ENCODE data around the gene ZNF780A. TPM values are rescaled to one million over a fixed set of nuclear protein-coding genes. Genes with fewer than 3 reads are reported as not detected.
"Not testable (repeated sequence)": the region's sequence is repeated elsewhere in the genome, so short reads cannot be mapped to it uniquely, and the experiment has no call there.

The ZNF780A gene
- total RNA-seq, 4 donors from 2014 or later, result 12.3 to 15.6 (median 13.0) TPM

DNA sequence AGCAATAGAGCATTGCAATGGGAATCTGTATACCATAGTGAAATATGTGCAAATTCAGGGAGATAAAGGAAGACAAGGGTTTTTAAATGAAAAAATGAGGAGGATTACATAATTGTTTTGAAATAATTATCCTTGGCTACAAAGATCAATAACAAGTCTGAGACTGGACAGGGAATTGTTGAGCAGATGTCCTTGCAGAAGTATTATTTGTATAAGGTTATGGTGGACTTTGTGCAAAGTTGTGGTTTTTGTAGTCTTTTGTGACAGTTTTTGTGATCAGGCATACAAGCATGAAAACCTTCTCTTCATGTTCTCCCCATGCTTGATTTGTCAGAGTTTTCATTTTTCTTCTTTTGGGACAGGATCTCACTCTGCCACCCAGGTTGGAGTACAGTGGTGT, 25.3 kb upstream of the ZNF780A start:
- Histone ChIP-seq H3K27ac (no peak overlapping the region), H3K4me1 (no peaks in the 10 kb centered on the region), H3K9me3 (no peaks in the 10 kb centered on the region), H3K36me3 (no peaks in the 10 kb centered on the region), H3K27me3 (no peaks in the 10 kb centered on the region), H3K4me3 (no peak overlapping the region)
- no peak for TF ChIP-seq POLR2A (IDR thresholded peaks at IDR 0.05)
- TF ChIP-seq, protein P1, sequence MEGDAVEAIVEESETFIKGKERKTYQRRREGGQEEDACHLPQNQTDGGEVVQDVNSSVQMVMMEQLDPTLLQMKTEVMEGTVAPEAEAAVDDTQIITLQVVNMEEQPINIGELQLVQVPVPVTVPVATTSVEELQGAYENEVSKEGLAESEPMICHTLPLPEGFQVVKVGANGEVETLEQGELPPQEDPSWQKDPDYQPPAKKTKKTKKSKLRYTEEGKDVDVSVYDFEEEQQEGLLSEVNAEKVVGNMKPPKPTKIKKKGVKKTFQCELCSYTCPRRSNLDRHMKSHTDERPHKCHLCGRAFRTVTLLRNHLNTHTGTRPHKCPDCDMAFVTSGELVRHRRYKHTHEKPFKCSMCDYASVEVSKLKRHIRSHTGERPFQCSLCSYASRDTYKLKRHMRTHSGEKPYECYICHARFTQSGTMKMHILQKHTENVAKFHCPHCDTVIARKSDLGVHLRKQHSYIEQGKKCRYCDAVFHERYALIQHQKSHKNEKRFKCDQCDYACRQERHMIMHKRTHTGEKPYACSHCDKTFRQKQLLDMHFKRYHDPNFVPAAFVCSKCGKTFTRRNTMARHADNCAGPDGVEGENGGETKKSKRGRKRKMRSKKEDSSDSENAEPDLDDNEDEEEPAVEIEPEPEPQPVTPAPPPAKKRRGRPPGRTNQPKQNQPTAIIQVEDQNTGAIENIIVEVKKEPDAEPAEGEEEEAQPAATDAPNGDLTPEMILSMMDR (IDR thresholded peaks at IDR 0.05), result no peak
- intact Hi-C loops (cut with DNase I), result no loop called here
- DNase-seq, result no peak

DNA sequence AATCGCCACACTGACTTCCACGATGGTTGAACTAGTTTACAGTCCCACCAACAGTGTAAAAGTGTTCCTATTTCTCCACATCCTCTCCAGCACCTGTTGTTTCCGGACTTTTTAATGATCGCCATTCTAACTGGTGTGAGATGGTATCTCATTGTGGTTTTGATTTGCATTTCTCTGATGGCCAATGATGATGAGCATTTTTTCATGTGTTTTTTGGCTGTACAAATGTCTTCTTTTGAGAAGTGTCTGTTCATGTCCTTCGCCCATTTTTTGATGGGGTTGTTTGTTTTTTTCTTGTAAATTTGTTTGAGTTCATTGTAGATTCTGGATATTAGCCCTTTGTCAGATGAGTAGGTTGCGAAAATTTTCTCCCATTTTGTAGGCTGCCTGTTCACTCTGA, 23.4 kb upstream of the ZNF780A start:
- H3K27ac ChIP-seq; H3K4me1 ChIP-seq; H3K9me3 ChIP-seq; DNase-seq; intact Hi-C loops (cut with DNase I); H3K27me3 ChIP-seq; H3K4me3 ChIP-seq; H3K36me3 ChIP-seq: not testable (repeated sequence)
- WGBS, 2 donors, result 81 to 100% methylated on average over 3 of the region's 6 CpGs

DNA sequence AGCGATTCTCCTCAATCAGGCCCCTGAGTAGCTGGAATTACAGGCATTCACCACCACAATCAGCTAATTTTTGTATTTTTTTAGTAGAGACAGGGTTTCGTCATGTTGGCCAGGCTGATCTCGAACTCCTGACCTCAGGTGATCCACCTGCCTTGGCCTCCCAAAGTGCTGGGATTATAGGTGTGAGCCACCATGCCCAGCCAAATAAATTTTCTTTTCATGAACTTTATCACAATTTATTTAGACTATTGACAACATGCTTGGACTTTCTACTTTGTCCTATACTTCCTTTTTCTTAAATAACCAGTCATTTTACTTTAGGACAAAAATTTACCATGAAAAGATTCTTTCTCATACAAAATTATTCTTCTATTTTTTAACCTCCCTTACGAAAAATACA, 21.5 kb upstream of the ZNF780A start:
- H3K36me3 ChIP-seq; H3K4me3 ChIP-seq; H3K4me1 ChIP-seq; H3K27ac ChIP-seq; H3K27me3 ChIP-seq; intact Hi-C loops (cut with DNase I); DNase-seq; H3K9me3 ChIP-seq: not testable (repeated sequence)
- WGBS, 2 donors, result 59 to 69% methylated on average over 4 of the region's 4 CpGs

DNA sequence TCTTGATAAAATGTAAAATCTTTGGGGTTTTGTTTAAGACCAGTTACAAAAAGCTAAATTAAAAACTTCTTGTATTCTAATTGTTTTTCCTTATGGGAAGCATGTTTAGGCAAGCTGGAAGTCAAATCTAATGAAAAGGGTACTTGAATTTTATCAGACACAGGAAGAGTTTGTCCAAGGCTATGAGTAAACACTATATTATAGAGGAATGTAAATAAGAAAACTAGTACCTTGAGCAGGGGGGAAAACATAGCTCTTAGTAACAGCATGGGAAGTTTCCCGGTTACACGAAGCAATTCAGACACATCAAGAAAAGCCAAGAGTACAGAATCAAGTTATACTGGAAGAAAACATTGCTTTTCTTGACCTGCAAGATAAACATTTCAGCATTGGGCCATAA, 19.8 kb upstream of the ZNF780A start:
- 52 to 69% methylated on average over 2 of the region's 2 CpGs for WGBS, 2 donors
- no peak overlapping the region for H3K4me3 ChIP-seq
- H3K36me3 ChIP-seq, result no peaks in the 10 kb centered on the region
- no peak for TF ChIP-seq POLR2A (IDR thresholded peaks at IDR 0.05)
- TF ChIP-seq, protein P1 (IDR thresholded peaks at IDR 0.05), result no peak
- no peaks in the 10 kb centered on the region for H3K4me1 ChIP-seq
- no peak overlapping the region for H3K27ac ChIP-seq
- peaks cover 0 to 3% (median 0%) of the 10 kb centered on the region in 4 donors for H3K27me3 ChIP-seq
- no peaks in the 10 kb centered on the region for H3K9me3 ChIP-seq
- intact Hi-C loops (cut with DNase I), result no loop called here
- DNase-seq, result no peak

DNA sequence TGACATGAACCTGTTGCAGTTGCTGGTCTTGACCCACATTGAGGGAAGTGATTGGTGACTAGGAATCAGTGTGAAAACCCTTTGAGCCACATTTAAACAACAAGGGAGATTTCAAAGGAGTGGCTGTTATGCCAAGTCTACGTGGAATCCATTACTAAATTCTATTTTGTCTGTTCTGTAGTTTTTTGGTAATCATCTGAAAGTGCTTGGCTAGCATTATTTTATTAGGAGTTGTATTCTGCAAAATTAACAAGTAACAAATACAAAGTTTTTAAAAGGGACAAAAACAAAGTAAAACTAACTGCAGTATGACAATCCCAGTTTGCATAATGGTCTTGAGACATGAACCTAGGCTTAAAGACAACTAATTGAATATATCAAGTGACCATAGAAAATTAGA, 14.0 kb upstream of the ZNF780A start:
- Histone ChIP-seq H3K27ac (no peak overlapping the region), H3K4me1 (no peaks in the 10 kb centered on the region), H3K27me3 (peaks cover 0 to 7% (median 0%) of the 10 kb centered on the region in 4 donors), H3K9me3 (no peaks in the 10 kb centered on the region), H3K4me3 (no peak overlapping the region), H3K36me3 (no peaks in the 10 kb centered on the region)
- intact Hi-C loops (cut with DNase I), result no loop called here
- WGBS, 2 donors, result 42 to 54% methylated on average over 1 of the region's 1 CpG
- TF ChIP-seq, protein P1 (IDR thresholded peaks at IDR 0.05), result no peak
- no peak for TF ChIP-seq POLR2A (IDR thresholded peaks at IDR 0.05)
- DNase-seq, result no peak

DNA sequence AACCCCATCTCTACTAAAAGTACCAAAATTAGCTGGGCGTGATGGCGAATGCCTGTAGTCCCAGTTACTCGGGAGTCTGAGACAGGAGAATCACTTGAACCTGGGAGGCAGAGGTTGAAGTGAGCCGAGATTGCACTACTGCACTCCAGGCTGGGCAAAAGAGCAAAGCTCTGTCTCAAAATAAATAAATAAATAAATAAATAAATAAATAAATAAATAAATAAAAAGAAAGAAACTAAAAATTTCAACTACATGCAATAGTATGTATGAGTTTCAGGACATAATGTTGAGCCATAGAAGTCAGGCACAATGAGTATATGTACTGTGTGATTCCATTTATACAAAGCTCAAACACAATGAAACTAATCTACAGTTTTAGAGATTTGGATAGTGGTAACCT, 12.9 kb upstream of the ZNF780A start:
- no peak for DNase-seq
- H3K36me3 ChIP-seq, result no peaks in the 10 kb centered on the region
- no peak for TF ChIP-seq POLR2A (IDR thresholded peaks at IDR 0.05)
- TF ChIP-seq, protein P1 (IDR thresholded peaks at IDR 0.05), result no peak
- H3K4me1 ChIP-seq, result no peaks in the 10 kb centered on the region
- H3K27ac ChIP-seq, result no peak overlapping the region
- 84 to 85% methylated on average over 4 of the region's 4 CpGs for WGBS, 2 donors
- peaks cover 0 to 8% (median 0%) of the 10 kb centered on the region in 4 donors for H3K27me3 ChIP-seq
- no peak overlapping the region for H3K4me3 ChIP-seq
- intact Hi-C loops (cut with DNase I), result no loop called here
- no peaks in the 10 kb centered on the region for H3K9me3 ChIP-seq
